Ishikawa (cell line): ENCODE measurements around the gene PDE4D.

ENCODE experiments used
- CEBPB ChIP-seq: IDR thresholded peaks from 2 replicates; pipeline ENCODE4 v1.6.1; 2012
- CREB1 ChIP-seq: IDR thresholded peaks from 2 replicates; pipeline ENCODE4 v1.6.1; 2012; ENCODE audit warnings: low read depth
- EGR1 ChIP-seq: IDR thresholded peaks from 2 replicates; pipeline ENCODE4 v1.6.1; 2012
- EP300 ChIP-seq: IDR thresholded peaks from 2 replicates; pipeline ENCODE4 v1.6.1; 2012; ENCODE audit warnings: borderline replicate concordance
- FOXM1 ChIP-seq: IDR thresholded peaks from 2 replicates; pipeline ENCODE4 v1.6.1; 2012; ENCODE audit warnings: low read depth, borderline replicate concordance
- MAX ChIP-seq: IDR thresholded peaks from 2 replicates; pipeline ENCODE4 v1.6.1; 2012
- NFIC ChIP-seq: IDR thresholded peaks from 2 replicates; pipeline ENCODE4 v1.6.1; 2012
- RAD21 ChIP-seq: IDR thresholded peaks from 2 replicates; pipeline ENCODE4 v1.6.1; 2012; ENCODE audit warnings: low read depth
- REST ChIP-seq: IDR thresholded peaks from 2 replicates; pipeline ENCODE4 v1.6.1; 2012; ENCODE audit warnings: low read depth, mild to moderate bottlenecking
- TAF1 ChIP-seq: IDR thresholded peaks from 2 replicates; pipeline ENCODE4 v1.6.1; 2012; ENCODE audit warnings: low read depth, mild to moderate bottlenecking
- TCF12 ChIP-seq: IDR thresholded peaks from 2 replicates; pipeline ENCODE4 v1.6.1; 2012; ENCODE audit warnings: low read depth
- TEAD4 ChIP-seq: IDR thresholded peaks from 2 replicates; pipeline ENCODE4 v1.6.1; 2012
- USF1 ChIP-seq: IDR thresholded peaks from 2 replicates; pipeline ENCODE4 v1.6.1; 2012
- YY1 ChIP-seq: IDR thresholded peaks from 2 replicates; pipeline ENCODE4 v1.6.1; 2012; ENCODE audit warnings: low read depth
- ZBTB7A ChIP-seq: IDR thresholded peaks from 2 replicates; pipeline ENCODE4 v1.6.1; 2012; ENCODE audit warnings: low read depth

The PDE4D gene

GRCh38 chr5:59296317-59297264 is 596.9 kb downstream of the PDE4D start:
- TF ChIP-seq FOXM1 (no peak), NFIC (no peak), EGR1 (no peak), RAD21 (no peak), TAF1 (no peak), MAX (no peak)

GRCh38 chr5:59293700-59294099 is 599.8 kb downstream of the PDE4D start:
- TF ChIP-seq USF1, result no peak
- TF ChIP-seq ZBTB7A, result no peak
- no peak for TF ChIP-seq TAF1
- TF ChIP-seq TEAD4, result no peak
- TF ChIP-seq YY1, result no peak
- no peak for TF ChIP-seq FOXM1
- TF ChIP-seq RAD21, result no peak
- TF ChIP-seq CEBPB, result no peak
- TF ChIP-seq NFIC, result no peak
- no peak for TF ChIP-seq EGR1
- TF ChIP-seq MAX, result no peak
- TF ChIP-seq TCF12, result no peak
- no peak for TF ChIP-seq REST
- TF ChIP-seq EP300, result no peak
- TF ChIP-seq CREB1, result no peak

GRCh38 chr5:59291941-59292340 is 601.6 kb downstream of the PDE4D start:
- no peak for TF ChIP-seq TCF12
- no peak for TF ChIP-seq RAD21

- TF ChIP-seq TAF1 (no peak), REST (no peak), TEAD4 (no peak), ZBTB7A (no peak), USF1 (no peak), TCF12 (no peak), CREB1 (no peak), MAX (no peak)
Measured at GRCh38 chr5:59287884-59288283, 605.6 kb downstream of the PDE4D start.

GRCh38 chr5:59287361-59287760 is 606.2 kb downstream of the PDE4D start:
- TF ChIP-seq EP300 (no peak), FOXM1 (no peak), REST (no peak), CEBPB (no peak), NFIC (no peak), EGR1 (no peak), YY1 (no peak), RAD21 (no peak), TCF12 (no peak), MAX (no peak), TEAD4 (no peak), USF1 (no peak), ZBTB7A (no peak), CREB1 (no peak), TAF1 (no peak)
